MG63 (cell line): ENCODE measurements around the gene SLC9A2. TPM values are rescaled to one million over a fixed set of nuclear protein-coding genes. Genes with fewer than 3 reads are reported as not detected.

ENCODE experiments used
- DNase-seq: peaks from one replicate; pipeline ENCODE4 v3.0.0-alpha.2; 2020
- H3K27me3 ChIP-seq: fragments of 250-450 bp; sonication (Bioruptor Pico); 2 replicates; pipeline ENCODE4 v1.5.1; 2020; ENCODE audit warnings: mild to moderate bottlenecking, moderate library complexity
- H3K36me3 ChIP-seq: fragments of 250-450 bp; sonication (Bioruptor Pico); 2 replicates; pipeline ENCODE4 v1.5.1; 2020; ENCODE audit warnings: mild to moderate bottlenecking, moderate library complexity
- H3K4me3 ChIP-seq: fragments of 250-450 bp; sonication (Bioruptor Pico); 2 replicates; pipeline ENCODE4 v1.5.1; 2020; ENCODE audit warnings: mild to moderate bottlenecking, moderate library complexity
- H3K9me3 ChIP-seq: fragments of 250-450 bp; sonication (Bioruptor Pico); 2 replicates; pipeline ENCODE4 v1.5.1; 2020; ENCODE audit warnings: mild to moderate bottlenecking, moderate library complexity
- total RNA-seq: library from RNA; depleted of rRNA; stranded (reverse); fragments of >200 nt; shearing (Covaris generic); gene quantifications from 2 replicates; pipeline ENCODE4 v1.2.3, GENCODE V29; 2014; ENCODE audit warnings: low replicate concordance

SLC9A2 gene
- total RNA-seq, 1 experiment from 2014 or later, result not detected

- H3K4me3 ChIP-seq, result no peak overlapping the region
- no peak for DNase-seq
- H3K27me3 ChIP-seq, result no peaks in the 10 kb centered on the region
- H3K36me3 ChIP-seq, result no peaks in the 10 kb centered on the region
- no peaks in the 10 kb centered on the region for H3K9me3 ChIP-seq
These were observed 38.4 kb downstream of the SLC9A2 start for GRCh38 chr2:102657770-102658169.

- no peak for DNase-seq
- Histone ChIP-seq H3K4me3 (no peak overlapping the region), H3K9me3 (no peaks in the 10 kb centered on the region), H3K36me3 (no peaks in the 10 kb centered on the region), H3K27me3 (no peaks in the 10 kb centered on the region)
These were observed 40.7 kb downstream of the SLC9A2 start for GRCh38 chr2:102660070-102660469.

- no peak overlapping the region for H3K4me3 ChIP-seq
- no peaks in the 10 kb centered on the region for H3K36me3 ChIP-seq
- H3K9me3 ChIP-seq, result no peaks in the 10 kb centered on the region
- H3K27me3 ChIP-seq, result no peaks in the 10 kb centered on the region
- no peak for DNase-seq
These were observed 41.2 kb downstream of the SLC9A2 start for GRCh38 chr2:102660574-102660973.

- no peaks in the 10 kb centered on the region for H3K36me3 ChIP-seq
- no peak for DNase-seq
- no peak overlapping the region for H3K4me3 ChIP-seq
- no peaks in the 10 kb centered on the region for H3K27me3 ChIP-seq
- H3K9me3 ChIP-seq, result no peaks in the 10 kb centered on the region
These were observed 42.5 kb downstream of the SLC9A2 start for GRCh38 chr2:102661846-102662245.

- no peak for DNase-seq
- H3K36me3 ChIP-seq, result no peaks in the 10 kb centered on the region
- H3K27me3 ChIP-seq, result no peaks in the 10 kb centered on the region
- no peaks in the 10 kb centered on the region for H3K9me3 ChIP-seq
- H3K4me3 ChIP-seq, result no peak overlapping the region
These were observed 43.5 kb downstream of the SLC9A2 start for GRCh38 chr2:102662833-102663232.

DNA sequence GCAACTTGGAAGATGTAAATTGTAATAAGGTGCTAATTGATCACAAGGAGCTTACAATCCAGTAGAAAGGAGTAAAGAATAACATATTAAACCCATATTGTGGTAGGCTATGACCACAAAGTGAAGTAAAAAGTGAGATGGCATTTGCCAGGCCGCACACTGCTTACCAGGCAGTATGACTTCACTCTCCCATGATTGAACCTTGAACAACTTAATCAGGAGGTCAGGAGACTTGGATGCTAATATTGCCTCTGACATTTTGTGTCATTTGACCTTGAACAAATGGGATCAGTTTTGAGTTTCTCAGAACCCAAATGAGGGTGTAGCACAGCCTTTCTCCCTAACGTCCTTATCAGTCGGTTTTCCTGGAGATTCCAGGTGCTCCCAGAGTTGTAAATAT lies 44.0 kb downstream of the SLC9A2 start:
- H3K4me3 ChIP-seq, result no peak overlapping the region
- DNase-seq, result no peak
- H3K27me3 ChIP-seq, result no peaks in the 10 kb centered on the region
- H3K36me3 ChIP-seq, result no peaks in the 10 kb centered on the region
- H3K9me3 ChIP-seq, result no peaks in the 10 kb centered on the region

DNA sequence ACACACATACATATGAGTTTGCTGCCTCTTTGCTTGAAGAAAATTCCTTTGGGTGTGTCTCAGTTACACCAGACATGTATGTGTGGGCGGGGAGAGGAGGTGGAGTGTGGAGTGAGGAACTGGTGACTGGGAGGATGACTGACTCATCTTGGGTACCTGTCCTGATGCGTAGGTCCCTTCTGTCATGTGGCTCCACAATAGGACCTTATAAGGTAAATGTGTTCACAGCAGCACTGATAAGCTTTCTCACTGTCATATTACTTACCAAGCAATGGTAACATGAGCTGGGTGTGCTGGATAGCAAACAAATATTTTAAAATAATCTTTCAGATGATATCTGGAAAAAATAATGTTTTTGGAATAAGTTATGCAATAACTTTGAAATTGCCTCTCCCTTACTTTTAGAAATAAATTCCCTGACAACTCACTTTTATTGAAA lies 45.1 kb downstream of the SLC9A2 start:
- no peaks in the 10 kb centered on the region for H3K9me3 ChIP-seq
- DNase-seq, result no peak
- H3K27me3 ChIP-seq, result no peaks in the 10 kb centered on the region
- no peak overlapping the region for H3K4me3 ChIP-seq
- H3K36me3 ChIP-seq, result no peaks in the 10 kb centered on the region

- Histone ChIP-seq H3K36me3 (no peaks in the 10 kb centered on the region), H3K4me3 (no peak overlapping the region), H3K27me3 (no peaks in the 10 kb centered on the region), H3K9me3 (no peaks in the 10 kb centered on the region)
- no peak for DNase-seq
These were observed 47.7 kb downstream of the SLC9A2 start for GRCh38 chr2:102667072-102667471.

GRCh38 chr2:102668171-102668570 lies 48.8 kb downstream of the SLC9A2 start:
- Histone ChIP-seq H3K4me3 (no peak overlapping the region), H3K36me3 (no peaks in the 10 kb centered on the region), H3K27me3 (no peaks in the 10 kb centered on the region), H3K9me3 (no peaks in the 10 kb centered on the region)
- DNase-seq, result no peak

GRCh38 chr2:102669401-102669800 lies 50.0 kb downstream of the SLC9A2 start:
- no peak for DNase-seq
- Histone ChIP-seq H3K9me3 (no peaks in the 10 kb centered on the region), H3K4me3 (no peak overlapping the region), H3K36me3 (no peaks in the 10 kb centered on the region), H3K27me3 (no peaks in the 10 kb centered on the region)

DNA sequence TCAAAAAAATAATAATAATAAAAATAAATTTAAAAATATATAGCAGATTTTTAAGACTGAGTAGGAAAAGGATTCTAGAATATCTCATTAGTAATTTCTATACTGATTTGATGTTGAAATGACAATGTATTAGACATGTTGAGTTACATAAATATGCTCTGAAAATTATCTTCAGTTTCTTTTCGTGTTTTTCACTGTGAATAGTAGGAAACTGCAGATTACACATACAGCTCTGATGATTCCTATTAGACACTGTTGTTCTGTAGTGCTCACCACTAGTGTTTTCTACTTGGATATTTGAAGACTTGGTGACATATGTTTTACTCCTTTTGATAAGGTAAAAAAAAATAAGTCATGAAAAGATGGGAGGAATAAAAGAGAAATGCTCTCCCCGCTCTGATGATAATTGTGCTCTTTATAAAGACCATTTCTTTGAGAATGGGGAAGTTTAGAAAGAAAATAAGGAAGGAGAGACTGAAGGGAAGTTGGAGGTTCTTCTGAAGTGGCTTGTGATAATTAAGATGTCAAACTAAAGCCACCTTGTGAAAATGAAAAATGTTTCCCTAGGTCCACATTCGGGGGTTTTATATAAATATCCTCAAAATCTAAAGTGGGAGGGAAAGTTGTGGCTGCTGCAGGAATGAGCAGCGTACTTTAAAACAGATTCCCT lies 52.9 kb downstream of the SLC9A2 start:
- DNase-seq, result no peak
- H3K36me3 ChIP-seq, result no peaks in the 10 kb centered on the region
- no peaks in the 10 kb centered on the region for H3K27me3 ChIP-seq
- no peak overlapping the region for H3K4me3 ChIP-seq
- no peaks in the 10 kb centered on the region for H3K9me3 ChIP-seq

DNA sequence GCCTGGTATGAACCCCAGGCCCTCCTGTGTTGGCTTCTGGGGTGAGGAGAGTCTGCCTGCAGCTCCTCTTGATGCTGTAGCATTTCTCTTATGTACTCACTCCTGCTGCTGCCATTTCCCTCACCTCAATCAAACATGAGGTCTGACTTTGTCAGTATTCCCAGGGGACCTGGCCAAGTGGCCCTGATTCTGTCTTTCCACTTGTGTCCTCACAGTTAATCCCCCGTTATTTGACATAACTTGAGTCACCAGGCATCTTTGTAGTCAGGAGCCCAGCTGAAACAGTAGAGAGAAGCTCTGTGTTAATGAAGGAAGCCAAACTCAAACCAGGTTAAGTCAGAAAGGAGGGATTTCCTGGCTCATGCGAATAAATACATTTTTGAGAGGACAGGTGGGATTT lies 55.0 kb downstream of the SLC9A2 start:
- Histone ChIP-seq H3K27me3 (no peaks in the 10 kb centered on the region), H3K4me3 (no peak overlapping the region), H3K9me3 (no peaks in the 10 kb centered on the region), H3K36me3 (no peaks in the 10 kb centered on the region)
- DNase-seq, result no peak

DNA sequence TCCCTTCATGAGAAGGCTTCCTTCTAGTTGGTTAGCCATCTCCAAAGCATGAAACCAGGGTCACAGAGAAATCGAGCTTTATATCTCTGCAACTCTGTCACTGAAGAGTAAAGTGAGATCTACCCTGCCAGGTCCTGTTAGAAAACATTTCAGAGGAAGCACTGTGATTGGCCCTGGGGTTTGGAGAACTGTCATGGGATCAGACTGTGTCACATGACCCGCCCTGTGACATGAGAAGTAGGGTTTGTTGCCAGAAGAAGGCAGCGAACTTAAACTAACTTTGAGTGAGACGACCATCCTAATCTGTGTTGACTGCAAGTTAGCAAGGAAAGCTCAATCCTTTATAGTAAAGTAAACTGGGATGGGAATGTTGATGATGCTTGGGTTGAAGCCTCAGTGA lies 55.5 kb downstream of the SLC9A2 start:
- H3K27me3 ChIP-seq, result no peaks in the 10 kb centered on the region
- H3K9me3 ChIP-seq, result no peaks in the 10 kb centered on the region
- no peak for DNase-seq
- no peak overlapping the region for H3K4me3 ChIP-seq
- H3K36me3 ChIP-seq, result no peaks in the 10 kb centered on the region

DNA sequence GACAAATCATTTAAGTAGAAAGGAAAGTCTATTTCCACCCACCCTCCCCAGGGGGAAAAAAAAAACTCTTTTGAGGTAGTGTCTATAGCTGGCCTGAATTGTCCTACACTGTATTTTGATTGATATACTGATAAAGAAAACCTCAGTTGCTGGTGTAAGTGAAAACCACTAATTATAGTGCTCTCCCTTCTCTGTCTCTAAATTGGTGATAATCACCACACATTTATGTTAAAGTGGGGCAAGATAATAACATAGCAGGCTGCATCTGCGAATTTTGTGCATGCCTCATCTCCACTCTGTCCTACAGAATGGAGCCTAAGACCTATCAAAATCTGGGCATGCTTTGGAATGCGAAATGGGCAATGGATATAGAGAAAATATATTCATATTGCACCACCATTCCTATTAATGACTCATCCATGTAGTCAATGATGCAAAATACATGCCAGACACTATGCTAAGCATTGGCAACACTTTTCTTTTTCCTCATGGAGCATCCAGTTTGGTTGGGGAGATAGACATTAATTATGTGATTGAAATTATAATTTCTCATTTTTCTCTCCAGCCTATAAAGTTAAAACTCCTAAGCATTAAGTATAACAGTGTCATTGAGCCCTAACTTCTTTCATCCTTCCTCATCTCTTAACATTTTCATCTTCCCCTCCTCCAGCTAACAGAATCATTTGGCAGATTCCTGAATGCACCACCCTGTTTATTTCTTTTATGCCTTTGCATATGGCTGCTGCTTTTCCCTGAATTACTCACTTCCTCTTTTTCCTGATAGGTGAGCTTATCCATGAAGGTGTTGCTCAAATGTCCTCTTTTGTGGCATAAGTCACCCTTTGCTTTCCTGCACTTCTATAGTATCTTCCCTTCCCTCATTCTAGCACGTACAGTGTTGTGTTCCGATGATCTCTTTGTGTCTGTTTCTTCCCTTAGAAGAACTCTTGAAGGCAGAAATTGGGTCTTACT lies 58.2 kb downstream of the SLC9A2 start:
- no peak for DNase-seq
- Histone ChIP-seq H3K9me3 (no peaks in the 10 kb centered on the region), H3K36me3 (no peaks in the 10 kb centered on the region), H3K27me3 (no peaks in the 10 kb centered on the region), H3K4me3 (no peak overlapping the region)

DNA sequence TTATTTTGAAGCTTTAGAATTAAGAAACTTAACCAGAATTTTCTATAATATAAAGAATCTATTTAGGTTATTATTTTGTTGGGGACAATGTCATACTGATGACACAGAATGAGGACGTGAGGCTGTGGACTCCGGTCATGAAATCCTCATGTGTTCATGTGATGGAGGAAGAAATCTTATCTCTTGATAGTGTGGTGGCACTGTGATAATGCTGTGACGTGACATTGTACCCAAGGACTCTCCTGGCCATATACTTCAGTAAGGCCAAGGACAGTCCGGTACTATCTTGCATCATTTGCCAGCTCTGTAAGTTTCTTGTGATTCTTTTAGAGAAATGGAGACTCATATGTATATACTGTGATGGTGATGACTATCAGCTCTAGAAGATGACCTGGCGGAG lies 59.1 kb downstream of the SLC9A2 start:
- Histone ChIP-seq H3K4me3 (no peak overlapping the region), H3K27me3 (no peaks in the 10 kb centered on the region), H3K9me3 (no peaks in the 10 kb centered on the region), H3K36me3 (no peaks in the 10 kb centered on the region)
- DNase-seq, result no peak

- H3K9me3 ChIP-seq, result no peaks in the 10 kb centered on the region
- no peaks in the 10 kb centered on the region for H3K27me3 ChIP-seq
- H3K4me3 ChIP-seq, result no peak overlapping the region
- no peak for DNase-seq
- H3K36me3 ChIP-seq, result no peaks in the 10 kb centered on the region
These were observed 67.4 kb downstream of the SLC9A2 start for GRCh38 chr2:102686479-102687439.

- no peak for DNase-seq
- Histone ChIP-seq H3K27me3 (no peaks in the 10 kb centered on the region), H3K9me3 (no peaks in the 10 kb centered on the region), H3K36me3 (no peaks in the 10 kb centered on the region), H3K4me3 (no peak overlapping the region)
These were observed 70.7 kb downstream of the SLC9A2 start for GRCh38 chr2:102690012-102690411.
